MM.1S (cell line): ENCODE results near the gene CYTH4.

Experiments
- EZH2 ChIP-seq: fragments of 300-600 bp; sonication (generic); optimal IDR thresholded peaks from 2 replicates; pipeline ENCODE3; 2017; ENCODE audit warnings: low read depth, mild to moderate bottlenecking, antibody characterized with exemption, low read length, mixed read lengths
- TF ChIP-seq, protein P1 (sequence below): fragments of 300-600 bp; sonication (generic); IDR thresholded peaks from 2 replicates; pipeline ENCODE4 v1.5.1; 2016; ENCODE audit warnings: antibody characterized with exemption, low read length, mixed read lengths

DNA sequence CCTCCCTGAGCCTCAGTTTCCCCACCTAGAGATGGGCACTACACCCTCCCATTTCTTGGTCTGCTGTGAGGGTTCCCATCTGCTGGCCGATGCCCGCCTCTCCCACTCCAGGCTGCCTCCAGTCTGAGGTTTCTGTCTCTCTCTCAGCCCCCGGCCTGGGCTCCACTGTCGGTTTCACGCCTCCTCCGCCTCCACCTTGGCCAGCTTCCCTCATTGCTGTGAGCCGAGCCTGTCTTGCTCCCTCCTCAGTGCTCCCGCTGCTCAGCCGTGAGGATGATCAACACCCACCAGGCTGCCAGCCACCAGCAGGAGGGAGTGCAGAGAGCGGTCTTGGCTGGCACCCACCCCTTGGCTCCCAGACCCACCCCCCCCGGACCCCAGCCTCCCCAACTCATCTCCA, 61.0 kb downstream of the CYTH4 start:
- TF ChIP-seq, protein P1, sequence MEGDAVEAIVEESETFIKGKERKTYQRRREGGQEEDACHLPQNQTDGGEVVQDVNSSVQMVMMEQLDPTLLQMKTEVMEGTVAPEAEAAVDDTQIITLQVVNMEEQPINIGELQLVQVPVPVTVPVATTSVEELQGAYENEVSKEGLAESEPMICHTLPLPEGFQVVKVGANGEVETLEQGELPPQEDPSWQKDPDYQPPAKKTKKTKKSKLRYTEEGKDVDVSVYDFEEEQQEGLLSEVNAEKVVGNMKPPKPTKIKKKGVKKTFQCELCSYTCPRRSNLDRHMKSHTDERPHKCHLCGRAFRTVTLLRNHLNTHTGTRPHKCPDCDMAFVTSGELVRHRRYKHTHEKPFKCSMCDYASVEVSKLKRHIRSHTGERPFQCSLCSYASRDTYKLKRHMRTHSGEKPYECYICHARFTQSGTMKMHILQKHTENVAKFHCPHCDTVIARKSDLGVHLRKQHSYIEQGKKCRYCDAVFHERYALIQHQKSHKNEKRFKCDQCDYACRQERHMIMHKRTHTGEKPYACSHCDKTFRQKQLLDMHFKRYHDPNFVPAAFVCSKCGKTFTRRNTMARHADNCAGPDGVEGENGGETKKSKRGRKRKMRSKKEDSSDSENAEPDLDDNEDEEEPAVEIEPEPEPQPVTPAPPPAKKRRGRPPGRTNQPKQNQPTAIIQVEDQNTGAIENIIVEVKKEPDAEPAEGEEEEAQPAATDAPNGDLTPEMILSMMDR: no peak
- no peak for TF ChIP-seq EZH2
